Measurements from ENCODE around the gene HGF. TPM values are rescaled to one million over a fixed set of nuclear protein-coding genes. Genes with fewer than 3 reads are reported as not detected.
A peak's percentile ranks its signal among the peaks of the same experiment; 100 is the strongest.

Gene HGF
- total and polyA plus RNA-seq, 2 of the 8 experiments (the other 6 are each of a cell fraction or from before 2014, with no cell fraction given), result 0.05 to 0.60 TPM

DNA sequence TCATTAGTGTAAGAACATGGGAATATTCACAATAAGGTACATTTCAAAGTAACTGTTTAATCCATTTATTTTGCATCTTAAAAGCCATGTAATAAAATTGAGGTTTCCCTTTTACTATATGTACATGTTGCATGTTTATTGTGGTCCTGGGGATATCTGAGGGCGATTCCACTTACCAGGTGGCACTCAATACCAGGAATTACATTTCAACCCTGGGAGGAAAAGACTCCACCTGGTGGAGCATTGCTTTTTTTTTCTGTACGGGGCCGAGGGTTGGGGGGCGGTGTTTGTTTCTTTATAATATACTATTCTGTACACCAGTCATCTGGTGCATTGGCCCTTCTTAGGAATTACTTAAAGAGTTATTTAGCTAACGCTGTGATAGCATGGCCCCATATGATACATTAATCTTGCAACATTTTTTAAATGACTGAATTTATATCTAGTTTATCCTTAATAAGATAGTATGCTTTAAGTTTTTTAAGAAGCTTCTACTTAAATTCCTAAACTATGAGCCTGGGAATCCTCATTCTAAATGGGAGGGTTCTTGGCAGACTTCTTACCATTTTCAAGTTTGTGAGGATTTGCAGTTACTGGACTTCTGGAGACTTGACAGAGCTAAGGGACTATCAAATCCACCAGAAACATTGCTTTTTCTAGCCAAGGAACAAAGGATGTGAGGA is 7.2 kb upstream of the HGF start:
- Histone ChIP-seq H4K5ac (ENCODE audit: insufficient read length, low read depth, low read length) (no peak overlapping the region), H2AK5ac (ENCODE audit: low read depth, low read length) (no peak overlapping the region), H2BK5ac (ENCODE audit: low read depth, low read length) (no peak overlapping the region), H3K4me2 (ENCODE audit: insufficient read depth in 1 of 2, low read depth in 2 of 2, low read length in 2 of 2) (no peak overlapping the region), H3K27me3 (replicated peaks in 1 of 4; ENCODE audit: control insufficient read depth in 3 of 4, extremely low read depth in 1 of 4, insufficient read depth in 3 of 4, low read length in 3 of 4) (no peaks in the 10 kb centered on the region), H3K9ac (replicated peaks in 1 of 4; ENCODE audit: extremely low read depth in 1 of 4, low read depth in 3 of 4, low read length in 3 of 4) (no peak overlapping the region), H3K18ac (ENCODE audit: extremely low read depth, low read length) (no peak overlapping the region), H3K4ac (replicated peaks; ENCODE audit: insufficient read length, low read depth, low read length) (no peak overlapping the region), H4K20me1 (replicated peaks in 1 of 2; ENCODE audit: control insufficient read depth in 1 of 2, insufficient read depth in 2 of 2, low read length in 2 of 2) (no peaks in the 10 kb centered on the region), H3K27ac (ENCODE audit: low read depth, low read length) (no peak overlapping the region), H3K56ac (replicated peaks; ENCODE audit: insufficient read length, low read depth, low read length) (no peak overlapping the region), H3K36me3 (ENCODE audit: control insufficient read depth in 2 of 4, insufficient read depth in 4 of 4, low read length in 3 of 4) (no peaks in the 10 kb centered on the region), H2BK120ac (replicated peaks; ENCODE audit: low read depth, low read length) (no peak overlapping the region), H3K9me3 (ENCODE audit: insufficient read depth in 2 of 2, low read depth in 1 of 2, low read length in 1 of 2) (no peaks in the 10 kb centered on the region), H2BK12ac (ENCODE audit: low read depth, low read length) (no peak overlapping the region), H2BK15ac (ENCODE audit: low read length) (no peak overlapping the region), H3K4me3 (ENCODE audit: extremely low read depth in 1 of 4, insufficient read depth in 2 of 4, low read depth in 3 of 4, low read length in 4 of 4) (no peak overlapping the region), H4K8ac (ENCODE audit: extremely low read depth, insufficient read depth, low read length) (no peak overlapping the region), H3K14ac (ENCODE audit: insufficient read length) (no peak overlapping the region), H3K23ac (ENCODE audit: insufficient read length) (no peak overlapping the region), H3K23me2 (ENCODE audit: low read depth, low read length) (no peaks in the 10 kb centered on the region), H4K91ac (replicated peaks; ENCODE audit: insufficient read length, low read length) (no peak overlapping the region), H3K4me1 (replicated peaks in 1 of 4; ENCODE audit: control insufficient read depth in 3 of 4, insufficient read depth in 4 of 4, low read length in 3 of 4) (no peaks in the 10 kb centered on the region), H2AFZ (ENCODE audit: low read length) (no peak overlapping the region; the same call in 1 of the 2 replicates), H2BK20ac (ENCODE audit: low read length) (no peak overlapping the region), H3K79me1 (ENCODE audit: low read depth, low read length) (no peaks in the 10 kb centered on the region), H3K79me2 (ENCODE audit: control insufficient read depth in 1 of 2, insufficient read depth in 2 of 2, low read length in 2 of 2) (no peaks in the 10 kb centered on the region)
- POLR2A ChIA-PET (ENCODE audit: partially characterized antibody), result no interaction called here
- no peak for DNase-seq (ENCODE audit: low read depth in 1 of 2, low spot score in 2 of 2)
- FAIRE-seq, result no peak
- CTCF ChIA-PET (ENCODE audit: partially characterized antibody), result interaction anchor here (0.7 to 2.4 kb wide), 11 partner anchors 10 to 295 kb away, joined by 3 to 17 read pairs (median 4); no protein-coding TSS in a partner anchor
- WGBS, 2 experiments (ENCODE audit: extremely low coverage in 1 of 2, insufficient coverage in 1 of 2, insufficient read length in 1 of 2, insufficient replicate concordance in 2 of 2, low coverage in 1 of 2, low lambda C conversion rate in 2 of 2, missing lambda C conversion rate in 1 of 2), result 67% methylated on average over 5 of the region's 5 CpGs; no CpG with 5 or more reads in 1 of the 2 experiments
- no peak for TF ChIP-seq POU5F1 (IDR thresholded peaks at IDR 0.05; ENCODE audit: low read depth, low read length)
- no peak for TF ChIP-seq RBBP5 (IDR thresholded peaks at IDR 0.05; ENCODE audit: borderline replicate concordance, low read depth, low read length)
- TF ChIP-seq RAD21 (IDR thresholded peaks at IDR 0.05 in 1 of 2, conservative IDR thresholded peaks at IDR 0.05 in 1 of 2; ENCODE audit: low read depth in 2 of 2, low read length in 2 of 2), result peak; percentile 36 to 66
- TF ChIP-seq CTCF (IDR thresholded peaks at IDR 0.05; ENCODE audit: control extremely low read depth in 1 of 3, insufficient read depth in 1 of 3, low read depth in 1 of 3, low read length in 3 of 3), result peak; percentile 5 to 50 (median 49)
- no peak for TF ChIP-seq HDAC6 (IDR thresholded peaks at IDR 0.05; ENCODE audit: low read depth, low read length)
